Measurements from ENCODE around the gene RNLS.

DNA sequence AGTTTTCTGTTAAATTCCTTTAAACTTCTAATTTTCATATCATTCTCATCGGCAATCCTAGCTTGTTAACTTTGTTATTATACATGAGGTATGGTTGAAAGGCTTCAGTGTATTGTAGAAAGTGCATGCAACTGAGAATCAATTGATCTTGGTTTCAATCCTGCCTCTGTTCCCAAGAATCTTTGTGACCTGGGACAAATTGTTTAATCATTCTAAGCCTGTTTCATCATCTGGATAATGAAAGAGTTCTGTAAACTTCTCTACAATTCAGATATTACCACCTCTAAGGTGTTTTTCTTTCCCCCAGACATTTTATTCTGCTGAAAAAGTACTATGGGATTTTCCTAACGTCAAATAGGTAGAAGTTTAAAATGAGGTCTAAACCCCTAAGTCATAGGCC lies 179.0 kb downstream of the RNLS start:
- TF ChIP-seq CTCF (IDR thresholded peaks at IDR 0.05; ENCODE audit: low read depth, low read length), result no peak
- TF ChIP-seq EZH2phosphoT487 (IDR thresholded peaks at IDR 0.05; ENCODE audit: low read depth), result no peak
